OCI-LY7 (cell line): ENCODE data around the gene DEF6. TPM values are rescaled to one million over a fixed set of nuclear protein-coding genes. Genes with fewer than 3 reads are reported as not detected.
A peak's percentile ranks its signal among the peaks of the same experiment; 100 is the strongest.

Experiments used
- BruUV-seq: library from RNA; stranded (reverse); fragments of 400-500 nt; replicated peaks from 2 replicates; lab custom pipeline; 2021; lab: Mats Ljungman, UMichigan
- CTCF ChIA-PET: fragments of 300-600 bp; sonication (Branson Sonifier 250); formaldehyde crosslinking; loops from one replicate; lab custom pipeline; 2022; ENCODE audit warnings: antibody characterized with exemption; ENCODE audit not compliant: unreplicated experiment; lab: Charles Lee
- POLR2A ChIA-PET: fragments of 300-600 bp; sonication (Branson Sonifier 250); formaldehyde crosslinking; loops from one replicate; lab custom pipeline; 2022; ENCODE audit warnings: antibody characterized with exemption; lab: Charles Lee
- DNase-seq: peaks from one replicate; pipeline ENCODE4 v3.0.0-alpha.2; 2015; ENCODE audit warnings: low spot score
- H2AFZ ChIP-seq: fragments of 200-600 bp; sonication (generic), shearing (Covaris generic); 2 replicates; pipeline ENCODE4 v1.6.1; 2014; ENCODE audit warnings: mild to moderate bottlenecking, antibody characterized with exemption, low read length, moderate library complexity
- H3K27ac ChIP-seq: fragments of 200-600 bp; sonication (generic); 2 replicates; pipeline ENCODE4 v1.5.1; 2014; ENCODE audit warnings: mixed run types, low read depth, mild to moderate bottlenecking, moderate library complexity, low read length, inconsistent platforms; ENCODE audit not compliant: poor library complexity, severe bottlenecking
- H3K36me3 ChIP-seq: fragments of 200-600 bp; sonication (generic); 2 replicates; pipeline ENCODE4 v1.6.1; 2014; ENCODE audit warnings: mild to moderate bottlenecking, antibody characterized with exemption, low read length, moderate library complexity, mixed read lengths; ENCODE audit not compliant: insufficient read depth
- H3K4me1 ChIP-seq: fragments of 200-600 bp; sonication (generic); 2 replicates; pipeline ENCODE4 v1.5.1; 2014; ENCODE audit warnings: mild to moderate bottlenecking, low read length; ENCODE audit not compliant: insufficient read depth, poor library complexity, severe bottlenecking
- H3K4me2 ChIP-seq: fragments of 200-600 bp; sonication (generic); 2 replicates; pipeline ENCODE4 v1.6.1; 2014; ENCODE audit warnings: mild to moderate bottlenecking, low read length
- H3K4me3 ChIP-seq: fragments of 200-600 bp; sonication (generic); 2 replicates; pipeline ENCODE4 v1.5.1; 2014; ENCODE audit warnings: mild to moderate bottlenecking, low read depth, low read length; ENCODE audit not compliant: poor library complexity, severe bottlenecking
- H3K79me2 ChIP-seq: fragments of 200-600 bp; sonication (generic); 2 replicates; pipeline ENCODE4 v1.6.1; 2016; ENCODE audit warnings: low read depth, mild to moderate bottlenecking, low read length, moderate library complexity, mixed read lengths; ENCODE audit not compliant: insufficient read depth
- H3K9me2 ChIP-seq: fragments of 200-600 bp; sonication (generic); 2 replicates; pipeline ENCODE4 v1.6.1; 2016; ENCODE audit warnings: mild to moderate bottlenecking, low read length, mixed read lengths; ENCODE audit not compliant: insufficient read depth
- H3K9me3 ChIP-seq: fragments of 200-600 bp; sonication (generic); 2 replicates; pipeline ENCODE4 v1.6.1; 2014; ENCODE audit warnings: mild to moderate bottlenecking, mixed run types, low read length, mixed read lengths
- H4K20me1 ChIP-seq: fragments of 200-600 bp; sonication (generic); 2 replicates; pipeline ENCODE4 v1.6.1; 2014; ENCODE audit warnings: mild to moderate bottlenecking, antibody characterized with exemption, low read length, moderate library complexity, mixed read lengths; ENCODE audit not compliant: insufficient read depth
- CTCF ChIP-seq: fragments of 200-600 bp; sonication (generic); conservative IDR thresholded peaks from 2 replicates; pipeline ENCODE4 v1.5.1; 2014; ENCODE audit warnings: mild to moderate bottlenecking, antibody characterized with exemption, low read length, moderate library complexity, mixed read lengths
- EZH2phosphoT487 ChIP-seq: fragments of 200-600 bp; sonication (generic); IDR thresholded peaks from 2 replicates; pipeline ENCODE4 v1.6.1; 2018; ENCODE audit warnings: low read depth, borderline replicate concordance, mild to moderate bottlenecking, mixed run types, antibody characterized with exemption, low read length, moderate library complexity, mixed read lengths
- intact Hi-C: fragments of 100-400 bp; cut with micrococcal nuclease; formaldehyde crosslinking; loops from one replicate; pipeline ENCODE4 v1.10.0; 2022; ENCODE audit not compliant: unreplicated experiment
- total RNA-seq, 2 experiments: library from RNA; depleted of rRNA in 1 of 2; stranded (reverse); fragments of >200 nt in 1 of 2; shearing (Covaris generic) in 1 of 2; gene quantifications; 2 replicates each; pipeline ENCODE4 v1.2.3, GENCODE V29; 2014 to 2022

Gene DEF6
- total RNA-seq, 2 experiments from 2014 or later = 53.8 to 56.8 TPM

- H3K4me1 ChIP-seq = peaks cover 36% of the 10 kb centered on the region
Measured at GRCh38 chr6:35370124-35370741, 72.6 kb downstream of the DEF6 start.

GRCh38 chr6:35370785-35371493 lies 73.3 kb downstream of the DEF6 start:
- peak; percentile 50 for DNase-seq
- BruUV-seq = no TSS peak
- H3K4me3 ChIP-seq = peak overlapping the region; percentile 13
- H3K79me2 ChIP-seq = no peaks in the 10 kb centered on the region
- H3K36me3 ChIP-seq = no peaks in the 10 kb centered on the region
- peaks cover 36% of the 10 kb centered on the region for H3K4me1 ChIP-seq
- peak overlapping the region; percentile 27; the same call in 1 of the 2 replicates for H2AFZ ChIP-seq
- no peaks in the 10 kb centered on the region for H3K9me2 ChIP-seq
- H3K4me2 ChIP-seq = peak overlapping the region; percentile 52
- ChIA-PET POLR2A (interaction anchor here (1.2 kb wide), 1 partner anchor 22 kb away, joined by 5 read pairs; no protein-coding TSS in a partner anchor), CTCF (interaction anchor here (0.7 kb wide), 2 partner anchors 22 to 25 kb away, joined by 3 read pairs; no protein-coding TSS in a partner anchor)
- H4K20me1 ChIP-seq = no peaks in the 10 kb centered on the region
- intact Hi-C loops = no loop called here
- H3K27ac ChIP-seq = peak overlapping the region; percentile 7
- H3K9me3 ChIP-seq = no peaks in the 10 kb centered on the region
- TF ChIP-seq CTCF (no peak), EZH2phosphoT487 (no peak)

More at GRCh38 chr6:35370124-35370741, 72.6 kb downstream of the DEF6 start:
- intact Hi-C loops = no loop called here
- peak overlapping the region; percentile 52 for H3K4me2 ChIP-seq
- no peak for TF ChIP-seq EZH2phosphoT487
- TF ChIP-seq CTCF = no peak
- H3K9me3 ChIP-seq = no peaks in the 10 kb centered on the region
- ChIA-PET POLR2A (no interaction called here), CTCF (interaction anchor here (0.7 kb wide), 1 partner anchor 22 kb away, joined by 3 read pairs; no protein-coding TSS in a partner anchor)
- no TSS peak for BruUV-seq
- H3K9me2 ChIP-seq = no peaks in the 10 kb centered on the region
- no peaks in the 10 kb centered on the region for H3K79me2 ChIP-seq
- peak overlapping the region; percentile 13 for H3K4me3 ChIP-seq
- DNase-seq = peak; percentile 71
- no peaks in the 10 kb centered on the region for H4K20me1 ChIP-seq
- peak overlapping the region; percentile 8; the same call in 1 of the 2 replicates for H2AFZ ChIP-seq
- no peaks in the 10 kb centered on the region for H3K36me3 ChIP-seq
- no peak overlapping the region for H3K27ac ChIP-seq

Other genes starting within 250 kb of the DEF6 start
- gene TCP11, start 156.5 kb upstream of the DEF6 start, total RNA-seq (2014; rRNA removed; shearing (Covaris generic)) = not detected in 2 replicates
- gene TCP11, start 156.5 kb upstream of the DEF6 start, total RNA-seq (2022) = not detected in 2 replicates
- not detected in 2 replicates for gene SCUBE3, start 83.9 kb upstream of the DEF6 start, total RNA-seq (2014; rRNA removed; shearing (Covaris generic))
- gene SCUBE3, start 83.9 kb upstream of the DEF6 start, total RNA-seq (2022) = not detected in 2 replicates
- gene ZNF76, start 38.1 kb upstream of the DEF6 start, total RNA-seq (2014; rRNA removed; shearing (Covaris generic)) = 29.6 and 31.0 TPM in 2 replicates
- gene ZNF76, start 38.1 kb upstream of the DEF6 start, total RNA-seq (2022) = 59.5 and 65.4 TPM in 2 replicates
- gene PPARD, start 44.7 kb downstream of the DEF6 start, total RNA-seq (2014; rRNA removed; shearing (Covaris generic)) = 4.6 and 6.1 TPM in 2 replicates
- gene PPARD, start 44.7 kb downstream of the DEF6 start, total RNA-seq (2022) = 11.9 and 13.1 TPM in 2 replicates
- 12.4 and 14.4 TPM in 2 replicates for gene FANCE, start 154.5 kb downstream of the DEF6 start, total RNA-seq (2014; rRNA removed; shearing (Covaris generic))
- 17.4 and 19.9 TPM in 2 replicates for gene FANCE, start 154.5 kb downstream of the DEF6 start, total RNA-seq (2022)
- gene RPL10A, start 170.6 kb downstream of the DEF6 start, total RNA-seq (2014; rRNA removed; shearing (Covaris generic)) = 2,473 and 2,643 TPM in 2 replicates
- 1,541 and 1,581 TPM in 2 replicates for gene RPL10A, start 170.6 kb downstream of the DEF6 start, total RNA-seq (2022)
- gene TEAD3, start 199.3 kb downstream of the DEF6 start, total RNA-seq (2014; rRNA removed; shearing (Covaris generic)) = not detected in 2 replicates
- not detected in 2 replicates for gene TEAD3, start 199.3 kb downstream of the DEF6 start, total RNA-seq (2022)
- gene TULP1, start 215.1 kb downstream of the DEF6 start, total RNA-seq (2014; rRNA removed; shearing (Covaris generic)) = not detected in 2 replicates
- gene TULP1, start 215.1 kb downstream of the DEF6 start, total RNA-seq (2022) = not detected in 2 replicates